Mucosa of gallbladder (tissue), 1 donor: ENCODE measurements around the gene TMEM174. TPM values are rescaled to one million over a fixed set of nuclear protein-coding genes. Genes with fewer than 3 reads are reported as not detected.

Source experiments
- DNase-seq: peaks from one replicate; pipeline ENCODE4 v3.0.0-alpha.2; 2020; ENCODE audit warnings: low spot score
- total RNA-seq: library from RNA; stranded (reverse); gene quantifications from one replicate; pipeline ENCODE4 v1.2.1, GENCODE V29; 2021
- donor health status: DM: no; HTN: no; CAD: no.

Gene TMEM174
- total RNA-seq, 1 donor from 2014 or later = not detected

DNA sequence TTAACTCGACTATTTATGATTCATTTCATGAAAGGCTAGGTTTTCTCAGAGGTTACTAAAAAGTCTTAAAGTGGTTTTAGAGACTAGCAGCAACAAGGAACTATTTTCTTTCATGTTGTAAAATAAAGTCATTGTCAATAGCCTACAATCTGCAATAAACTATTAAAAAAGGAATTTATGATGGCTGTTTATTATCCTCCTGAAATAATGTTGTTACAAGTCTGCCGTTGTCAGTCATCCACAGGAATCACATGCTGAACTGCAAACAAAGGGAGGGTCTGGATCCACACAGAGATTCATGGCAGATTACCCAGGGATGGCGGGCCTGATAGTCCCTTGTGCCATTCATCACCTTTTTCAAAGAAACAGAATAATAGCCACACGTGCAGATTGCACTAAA is 49.2 kb downstream of the TMEM174 start:
- DNase-seq = no peak

Other genes with a start within 250 kb of the TMEM174 start
- gene FCHO2, start 217.2 kb upstream of the TMEM174 start, total RNA-seq = 43.2 TPM
- gene TMEM171, start 52.6 kb upstream of the TMEM174 start, total RNA-seq = 1.6 TPM